ENCODE results near the gene ACR. TPM values are rescaled to one million over a fixed set of nuclear protein-coding genes. Genes with fewer than 3 reads are reported as not detected.

The ACR gene
- total RNA-seq, 1 donor = not detected

- H3K4me3 ChIP-seq (ENCODE audit: low read depth, low read length) = no peak overlapping the region
- TF ChIP-seq CTCF (IDR thresholded peaks at IDR 0.05; ENCODE audit: insufficient read depth, low read length) = no peak
- DNase-seq (ENCODE audit: low read depth) = no peak
Measured at GRCh38 chr22:50699001-50699755, 38.8 kb upstream of the ACR start.

- no peak for TF ChIP-seq CTCF (IDR thresholded peaks at IDR 0.05; ENCODE audit: insufficient read depth, low read length)
- DNase-seq (ENCODE audit: low read depth) = no peak
- no peak overlapping the region for H3K4me3 ChIP-seq (ENCODE audit: low read depth, low read length)
Measured at GRCh38 chr22:50699756-50700386, 38.1 kb upstream of the ACR start.

- no peak overlapping the region for H3K4me3 ChIP-seq (ENCODE audit: low read depth, low read length)
- DNase-seq (ENCODE audit: low read depth) = no peak
- TF ChIP-seq CTCF (IDR thresholded peaks at IDR 0.05; ENCODE audit: insufficient read depth, low read length) = no peak
Measured at GRCh38 chr22:50700387-50701075, 37.5 kb upstream of the ACR start.

GRCh38 chr22:50701076-50701419 lies 37.0 kb upstream of the ACR start:
- no peak for TF ChIP-seq CTCF (IDR thresholded peaks at IDR 0.05; ENCODE audit: insufficient read depth, low read length)
- H3K4me3 ChIP-seq (ENCODE audit: low read depth, low read length) = no peak overlapping the region
- DNase-seq (ENCODE audit: low read depth) = no peak

GRCh38 chr22:50701428-50702154 lies 36.4 kb upstream of the ACR start:
- H3K4me3 ChIP-seq (ENCODE audit: low read depth, low read length) = no peak overlapping the region
- TF ChIP-seq CTCF (IDR thresholded peaks at IDR 0.05; ENCODE audit: insufficient read depth, low read length) = no peak
- no peak for DNase-seq (ENCODE audit: low read depth)

- no peak overlapping the region for H3K4me3 ChIP-seq (ENCODE audit: low read depth, low read length)
- TF ChIP-seq CTCF (IDR thresholded peaks at IDR 0.05; ENCODE audit: insufficient read depth, low read length) = no peak
- DNase-seq (ENCODE audit: low read depth) = no peak
Measured at GRCh38 chr22:50702261-50702671, 35.7 kb upstream of the ACR start.
